Right atrium auricular region (tissue), 2 donors: ENCODE measurements around the gene NCBP2L. TPM values are rescaled to one million over a fixed set of nuclear protein-coding genes. Genes with fewer than 3 reads are reported as not detected.

Experiments
- DNase-seq: peaks from one replicate; pipeline ENCODE4 v3.0.0-alpha.2; 2019; ENCODE audit warnings: low spot score
- H3K27ac ChIP-seq, 2 donors: fragments of 200-600 bp; sonication (generic); 1 replicate in 1 of 2; 2 replicates in 1 of 2; pipeline ENCODE4 v1.5.1; 2016 to 2019
- H3K27me3 ChIP-seq, 2 donors: fragments of 200-600 bp; sonication (generic); one replicate each; pipeline versions ENCODE4 v1.5.1 to v1.6.0; 2017 to 2019
- H3K36me3 ChIP-seq: fragments of 200-600 bp; sonication (generic); one replicate; pipeline ENCODE4 v1.5.1; 2016
- H3K4me1 ChIP-seq, 2 donors: fragments of 200-600 bp; sonication (generic); one replicate each; pipeline versions ENCODE4 v1.5.1 to v1.6.0; 2017 to 2019
- H3K4me3 ChIP-seq, 2 donors: fragments of 200-600 bp; sonication (generic); 1 replicate in 1 of 2; 2 replicates in 1 of 2; pipeline ENCODE4 v1.5.1; 2017 to 2019; ENCODE audit warnings: mild to moderate bottlenecking in 1 of 2, moderate library complexity in 1 of 2
- H3K9me3 ChIP-seq, 2 donors: fragments of 200-600 bp; sonication (generic); one replicate each; pipeline ENCODE4 v1.5.1; 2019
- total RNA-seq, 2 donors: library from RNA; depleted of rRNA; stranded (reverse); fragments of >200 nt; gene quantifications; one replicate each; pipeline ENCODE4 v1.1.0, GENCODE V29; 2016
- TF ChIP-seq, protein P1 (sequence below), 2 donors: fragments of 200-600 bp; sonication (generic); IDR thresholded peaks; one replicate each; pipeline ENCODE4 v1.5.1; 2019; ENCODE audit warnings: antibody characterized with exemption in 2 of 2

NCBP2L gene
- total RNA-seq, 2 donors from 2014 or later = not detected

- Histone ChIP-seq H3K9me3 (no peaks in the 10 kb centered on the region), H3K36me3 (no peaks in the 10 kb centered on the region), H3K4me1 (no peaks in the 10 kb centered on the region), H3K27me3 (no peaks in the 10 kb centered on the region), H3K4me3 (no peak overlapping the region), H3K27ac (no peak overlapping the region)
- TF ChIP-seq, protein P1, sequence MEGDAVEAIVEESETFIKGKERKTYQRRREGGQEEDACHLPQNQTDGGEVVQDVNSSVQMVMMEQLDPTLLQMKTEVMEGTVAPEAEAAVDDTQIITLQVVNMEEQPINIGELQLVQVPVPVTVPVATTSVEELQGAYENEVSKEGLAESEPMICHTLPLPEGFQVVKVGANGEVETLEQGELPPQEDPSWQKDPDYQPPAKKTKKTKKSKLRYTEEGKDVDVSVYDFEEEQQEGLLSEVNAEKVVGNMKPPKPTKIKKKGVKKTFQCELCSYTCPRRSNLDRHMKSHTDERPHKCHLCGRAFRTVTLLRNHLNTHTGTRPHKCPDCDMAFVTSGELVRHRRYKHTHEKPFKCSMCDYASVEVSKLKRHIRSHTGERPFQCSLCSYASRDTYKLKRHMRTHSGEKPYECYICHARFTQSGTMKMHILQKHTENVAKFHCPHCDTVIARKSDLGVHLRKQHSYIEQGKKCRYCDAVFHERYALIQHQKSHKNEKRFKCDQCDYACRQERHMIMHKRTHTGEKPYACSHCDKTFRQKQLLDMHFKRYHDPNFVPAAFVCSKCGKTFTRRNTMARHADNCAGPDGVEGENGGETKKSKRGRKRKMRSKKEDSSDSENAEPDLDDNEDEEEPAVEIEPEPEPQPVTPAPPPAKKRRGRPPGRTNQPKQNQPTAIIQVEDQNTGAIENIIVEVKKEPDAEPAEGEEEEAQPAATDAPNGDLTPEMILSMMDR (IDR thresholded peaks at IDR 0.05) = no peak
- no peak for DNase-seq
These were observed 65.3 kb downstream of the NCBP2L start for GRCh38 chrX:107842715-107843400.

Other genes with a start within 250 kb of the NCBP2L start
- 10 to 100 TPM; 19.0 to 23.8 TPM for gene PRPS1, start 149.2 kb upstream of the NCBP2L start, total RNA-seq
- gene TSC22D3, start 1.9 kb upstream of the NCBP2L start, total RNA-seq = 100 to 1,000 TPM; 184 to 193 TPM
- gene MID2, start 48.1 kb downstream of the NCBP2L start, total RNA-seq = 10 to 100 TPM in 1 of 2 donors, 1 to 10 TPM in 1; 4.8 to 10.8 TPM
- not detected for gene TEX13B, start 204.6 kb downstream of the NCBP2L start, total RNA-seq